LNCAP (cell line): ENCODE data around the gene UNC5C.

ENCODE experiments used
- TF ChIP-seq, protein P1 (sequence below): fragments of 450-650 bp; IDR thresholded peaks from 2 replicates; pipeline ENCODE4 v1.5.1; 2017; ENCODE audit warnings: mild to moderate bottlenecking

The UNC5C gene

DNA sequence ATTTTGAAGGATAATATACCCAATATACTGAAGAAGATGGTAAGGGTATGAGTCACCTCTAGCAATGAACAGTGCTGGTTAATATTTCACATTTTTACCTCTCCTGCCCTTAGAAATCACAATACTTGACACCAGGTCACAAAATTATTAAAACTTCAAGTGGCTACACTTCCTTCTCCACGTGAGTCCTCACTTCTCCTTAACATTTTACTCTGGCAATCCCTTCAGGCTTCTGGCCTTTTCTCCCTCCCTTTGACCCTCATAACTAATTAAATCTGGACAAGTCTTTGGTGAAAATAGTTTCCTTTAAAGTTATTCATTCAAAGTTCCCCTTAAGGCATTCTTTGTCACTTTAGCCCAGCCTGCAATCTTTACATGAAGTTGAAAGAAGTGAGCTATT lies 190.4 kb downstream of the UNC5C start:
- TF ChIP-seq, protein P1, sequence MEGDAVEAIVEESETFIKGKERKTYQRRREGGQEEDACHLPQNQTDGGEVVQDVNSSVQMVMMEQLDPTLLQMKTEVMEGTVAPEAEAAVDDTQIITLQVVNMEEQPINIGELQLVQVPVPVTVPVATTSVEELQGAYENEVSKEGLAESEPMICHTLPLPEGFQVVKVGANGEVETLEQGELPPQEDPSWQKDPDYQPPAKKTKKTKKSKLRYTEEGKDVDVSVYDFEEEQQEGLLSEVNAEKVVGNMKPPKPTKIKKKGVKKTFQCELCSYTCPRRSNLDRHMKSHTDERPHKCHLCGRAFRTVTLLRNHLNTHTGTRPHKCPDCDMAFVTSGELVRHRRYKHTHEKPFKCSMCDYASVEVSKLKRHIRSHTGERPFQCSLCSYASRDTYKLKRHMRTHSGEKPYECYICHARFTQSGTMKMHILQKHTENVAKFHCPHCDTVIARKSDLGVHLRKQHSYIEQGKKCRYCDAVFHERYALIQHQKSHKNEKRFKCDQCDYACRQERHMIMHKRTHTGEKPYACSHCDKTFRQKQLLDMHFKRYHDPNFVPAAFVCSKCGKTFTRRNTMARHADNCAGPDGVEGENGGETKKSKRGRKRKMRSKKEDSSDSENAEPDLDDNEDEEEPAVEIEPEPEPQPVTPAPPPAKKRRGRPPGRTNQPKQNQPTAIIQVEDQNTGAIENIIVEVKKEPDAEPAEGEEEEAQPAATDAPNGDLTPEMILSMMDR, result no peak

DNA sequence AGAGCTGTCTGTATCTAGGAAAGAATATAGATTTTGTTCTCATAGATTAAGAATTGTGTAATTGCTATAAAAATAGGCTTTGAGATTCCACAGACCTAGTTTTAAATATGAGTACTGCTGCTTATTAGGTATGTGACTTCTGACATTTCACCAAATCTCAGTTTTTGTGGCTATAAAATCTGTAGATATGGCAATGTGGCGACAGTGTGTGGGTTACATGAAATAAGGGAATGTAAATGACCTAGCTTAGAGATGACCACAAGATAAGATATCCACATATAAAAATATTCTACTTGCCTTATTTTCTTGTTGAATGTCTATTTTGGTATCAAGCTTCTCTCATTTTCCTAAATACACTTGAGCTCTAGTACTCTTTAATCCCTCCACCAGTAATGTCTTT lies 193.8 kb downstream of the UNC5C start:
- TF ChIP-seq, protein P1, result no peak

DNA sequence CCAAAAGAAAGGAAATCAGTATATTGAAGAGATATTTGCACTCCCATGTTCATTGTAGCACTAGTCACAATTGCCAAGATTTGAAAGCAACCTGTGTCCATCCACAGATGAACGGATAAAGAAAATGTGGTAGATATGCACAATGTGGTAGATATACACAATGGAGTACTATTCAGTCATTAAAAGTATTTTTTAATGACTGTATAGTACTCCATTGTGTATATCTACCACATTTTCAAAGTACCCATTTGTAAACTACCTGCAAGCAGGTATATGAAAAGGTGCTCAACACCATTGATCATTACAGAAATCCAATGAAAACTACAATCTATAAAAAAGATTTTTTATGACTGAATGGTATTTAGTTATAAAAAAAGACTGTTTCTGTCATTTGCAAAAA lies 200.4 kb downstream of the UNC5C start:
- TF ChIP-seq, protein P1, result no peak

DNA sequence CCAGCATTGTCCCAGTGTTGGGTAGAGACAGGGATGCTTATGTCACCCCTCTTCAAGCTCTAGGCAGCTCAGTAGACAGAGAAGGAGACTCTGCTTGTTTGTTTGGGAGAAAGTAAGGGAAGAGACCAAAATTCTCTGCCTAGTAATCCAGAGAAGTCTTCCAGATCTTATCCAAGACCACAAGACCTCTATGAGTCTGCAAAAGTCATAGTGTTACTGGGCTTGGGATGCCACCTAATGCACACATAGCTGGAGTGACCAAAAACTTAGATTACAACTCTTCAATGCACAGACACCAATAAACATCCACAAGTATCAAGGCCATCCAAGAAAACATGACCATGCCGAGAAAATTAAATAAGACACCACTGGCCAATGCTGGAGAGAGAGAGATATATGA lies 205.5 kb downstream of the UNC5C start:
- TF ChIP-seq, protein P1, result no peak

DNA sequence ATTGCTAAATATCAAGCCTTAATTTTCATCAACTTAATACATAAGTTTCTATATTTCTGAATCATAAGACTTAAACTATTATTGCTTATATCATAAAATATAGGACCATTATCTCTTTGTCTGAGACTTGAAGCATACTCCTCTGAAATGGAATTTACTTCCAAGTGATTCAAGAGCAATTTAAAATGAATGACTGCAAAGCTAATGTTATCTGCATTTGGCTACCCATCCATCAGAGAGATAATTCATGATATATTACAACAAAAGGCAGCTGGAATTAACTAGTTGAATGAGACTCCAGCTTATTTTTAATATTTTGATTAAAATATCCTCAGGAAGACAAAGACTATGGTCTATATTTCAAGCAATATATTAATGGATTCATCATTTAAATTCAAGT lies 208.6 kb downstream of the UNC5C start:
- TF ChIP-seq, protein P1, result no peak

DNA sequence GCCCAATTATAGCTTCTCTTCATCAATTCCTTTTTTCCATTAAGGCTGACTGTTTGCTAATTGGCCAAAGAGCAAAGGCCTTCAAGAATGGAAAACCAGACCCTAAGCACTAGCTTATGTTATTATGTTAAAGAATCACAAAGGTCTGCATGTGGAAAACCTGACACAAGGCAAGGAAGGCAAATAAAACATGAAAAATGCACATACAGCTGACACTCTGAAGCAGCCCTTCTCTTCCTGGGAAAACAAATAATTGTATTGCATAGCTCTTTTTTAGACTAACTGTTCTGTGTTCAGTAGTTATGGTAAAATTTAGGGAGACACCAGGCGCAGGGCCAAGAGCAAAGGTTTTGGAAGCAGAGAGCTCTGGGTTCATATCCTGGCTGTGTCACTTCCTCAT lies 223.1 kb downstream of the UNC5C start:
- TF ChIP-seq, protein P1, result no peak

DNA sequence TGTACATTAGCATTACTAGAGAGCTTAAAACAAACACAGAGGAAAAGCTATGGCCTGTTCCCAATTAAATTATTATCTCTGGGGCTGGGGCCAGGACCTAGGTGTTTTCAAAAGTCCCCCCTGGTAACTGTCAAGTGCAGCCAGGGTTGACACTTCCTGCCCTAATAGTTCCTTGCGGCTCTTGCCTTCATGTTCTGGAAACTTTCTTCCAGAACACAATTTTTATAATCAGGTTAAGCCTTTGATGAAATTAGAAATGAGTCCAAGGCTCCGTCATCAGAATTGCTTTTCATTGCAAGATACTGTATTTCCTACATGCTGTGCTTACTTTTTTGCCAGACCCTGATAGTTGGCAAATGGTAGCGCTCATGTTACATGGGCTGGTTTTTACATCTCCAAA lies 229.6 kb downstream of the UNC5C start:
- TF ChIP-seq, protein P1, result no peak

DNA sequence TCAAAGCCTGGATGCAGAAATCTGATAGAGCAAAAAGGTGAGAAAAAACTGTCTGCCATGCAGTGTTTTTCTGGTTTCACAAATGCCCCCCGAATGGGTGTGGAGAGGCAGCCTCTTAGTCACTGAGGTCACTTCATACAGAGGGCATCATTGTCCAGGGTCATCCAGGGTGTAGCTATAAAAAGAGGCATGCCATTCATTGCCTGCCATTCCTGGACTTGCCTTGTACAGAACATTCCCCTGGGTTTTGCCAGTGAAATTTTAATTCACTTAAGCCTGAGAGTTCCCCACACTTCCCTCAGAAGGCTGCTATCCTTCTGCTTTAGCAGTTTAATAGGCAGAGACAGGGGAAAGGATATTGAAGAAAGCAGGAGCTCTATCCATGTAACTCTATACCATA lies 230.3 kb downstream of the UNC5C start:
- TF ChIP-seq, protein P1, result no peak
